Adrenal gland (tissue), 5 donors: ENCODE data around the gene PPM1J.

ENCODE experiments used
- POLR2A ChIP-seq, 2 donors: fragments of 450-650 bp; IDR thresholded peaks; one replicate each; pipeline ENCODE4 v1.6.1; 2017; ENCODE audit warnings: antibody characterized with exemption in 2 of 2, mild to moderate bottlenecking in 2 of 2, moderate library complexity in 1 of 2
- TF ChIP-seq, protein P1 (sequence below), 6 experiments: fragments of 450-650 bp in 4 of 6; fragments of 200-600 bp in 2 of 6; sonication (generic) in 1 of 6; IDR thresholded peaks; 1 replicate in 5 of 6; 2 replicates in 1 of 6; pipeline versions ENCODE4 v1.5.1 to v1.8.0; 2016 to 2021; ENCODE audit warnings: antibody characterized with exemption in 6 of 6, mild to moderate bottlenecking in 2 of 6, moderate library complexity in 1 of 6
- donor health status: DM: no; HTN: no; CAD: no.

DNA sequence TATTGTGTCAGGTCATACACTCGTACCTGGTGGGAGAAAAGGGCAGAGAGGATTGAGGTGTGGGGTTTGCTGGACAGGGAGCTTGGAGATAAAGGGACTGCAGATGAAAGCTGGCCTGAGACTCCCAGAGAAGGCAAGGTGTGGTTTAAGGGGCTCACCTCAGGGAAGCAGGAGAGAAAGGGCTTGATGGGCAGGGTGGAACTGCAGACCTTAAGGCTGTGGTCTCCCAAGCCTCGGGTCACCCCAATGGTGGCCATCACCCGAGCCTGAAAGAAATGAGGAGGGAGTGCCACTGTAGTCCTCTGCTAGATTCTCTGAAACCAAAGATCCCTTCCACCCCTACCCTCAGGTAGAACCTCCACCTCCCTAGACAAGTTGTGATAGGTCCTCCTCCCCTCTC is 4.5 kb downstream of the PPM1J start:
- TF ChIP-seq, protein P1, sequence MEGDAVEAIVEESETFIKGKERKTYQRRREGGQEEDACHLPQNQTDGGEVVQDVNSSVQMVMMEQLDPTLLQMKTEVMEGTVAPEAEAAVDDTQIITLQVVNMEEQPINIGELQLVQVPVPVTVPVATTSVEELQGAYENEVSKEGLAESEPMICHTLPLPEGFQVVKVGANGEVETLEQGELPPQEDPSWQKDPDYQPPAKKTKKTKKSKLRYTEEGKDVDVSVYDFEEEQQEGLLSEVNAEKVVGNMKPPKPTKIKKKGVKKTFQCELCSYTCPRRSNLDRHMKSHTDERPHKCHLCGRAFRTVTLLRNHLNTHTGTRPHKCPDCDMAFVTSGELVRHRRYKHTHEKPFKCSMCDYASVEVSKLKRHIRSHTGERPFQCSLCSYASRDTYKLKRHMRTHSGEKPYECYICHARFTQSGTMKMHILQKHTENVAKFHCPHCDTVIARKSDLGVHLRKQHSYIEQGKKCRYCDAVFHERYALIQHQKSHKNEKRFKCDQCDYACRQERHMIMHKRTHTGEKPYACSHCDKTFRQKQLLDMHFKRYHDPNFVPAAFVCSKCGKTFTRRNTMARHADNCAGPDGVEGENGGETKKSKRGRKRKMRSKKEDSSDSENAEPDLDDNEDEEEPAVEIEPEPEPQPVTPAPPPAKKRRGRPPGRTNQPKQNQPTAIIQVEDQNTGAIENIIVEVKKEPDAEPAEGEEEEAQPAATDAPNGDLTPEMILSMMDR (IDR thresholded peaks at IDR 0.05) = no peak
- no peak for TF ChIP-seq POLR2A (IDR thresholded peaks at IDR 0.05)
